ENCODE data around the gene RPS14.

The RPS14 gene

DNA sequence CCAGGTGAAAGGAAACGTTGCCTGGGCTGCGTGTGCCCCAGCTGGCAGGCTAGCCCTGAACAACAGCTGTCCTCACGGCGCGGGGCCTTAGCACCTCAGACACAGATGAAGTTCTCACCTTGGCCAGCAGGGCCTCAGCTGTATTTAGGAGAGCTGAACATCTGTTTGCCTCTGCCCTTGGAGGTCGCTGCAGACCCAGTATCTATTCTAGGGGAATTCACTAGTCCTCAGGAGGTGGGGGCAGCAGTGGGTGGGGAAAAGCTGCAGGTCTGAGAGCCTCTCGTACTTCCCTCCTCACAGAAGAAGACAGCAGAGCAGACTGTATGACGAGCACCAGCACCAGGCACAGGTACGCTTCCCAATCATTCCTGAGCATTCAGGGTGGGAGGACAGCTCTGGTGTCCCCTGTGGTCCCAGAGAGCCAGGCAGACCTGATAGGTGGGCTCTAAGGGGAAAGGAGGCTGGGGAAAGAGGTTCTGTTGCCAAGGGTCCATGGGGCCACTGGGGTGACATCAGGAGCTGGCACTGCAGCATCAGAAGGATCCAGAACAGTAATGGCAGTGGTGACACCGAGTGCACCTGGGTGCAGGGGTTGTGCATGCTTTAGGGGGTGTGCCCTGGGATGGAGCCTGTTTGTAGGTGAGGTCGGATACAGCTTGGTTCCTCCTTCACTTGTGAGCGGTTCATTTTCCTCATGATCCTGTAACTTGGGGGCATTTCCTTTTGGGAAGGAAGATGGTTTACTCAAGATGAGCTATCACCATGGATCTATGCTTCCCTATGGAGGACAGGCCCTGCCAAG, 50.6 kb downstream of the RPS14 start:
- DNase-seq: no peak

DNA sequence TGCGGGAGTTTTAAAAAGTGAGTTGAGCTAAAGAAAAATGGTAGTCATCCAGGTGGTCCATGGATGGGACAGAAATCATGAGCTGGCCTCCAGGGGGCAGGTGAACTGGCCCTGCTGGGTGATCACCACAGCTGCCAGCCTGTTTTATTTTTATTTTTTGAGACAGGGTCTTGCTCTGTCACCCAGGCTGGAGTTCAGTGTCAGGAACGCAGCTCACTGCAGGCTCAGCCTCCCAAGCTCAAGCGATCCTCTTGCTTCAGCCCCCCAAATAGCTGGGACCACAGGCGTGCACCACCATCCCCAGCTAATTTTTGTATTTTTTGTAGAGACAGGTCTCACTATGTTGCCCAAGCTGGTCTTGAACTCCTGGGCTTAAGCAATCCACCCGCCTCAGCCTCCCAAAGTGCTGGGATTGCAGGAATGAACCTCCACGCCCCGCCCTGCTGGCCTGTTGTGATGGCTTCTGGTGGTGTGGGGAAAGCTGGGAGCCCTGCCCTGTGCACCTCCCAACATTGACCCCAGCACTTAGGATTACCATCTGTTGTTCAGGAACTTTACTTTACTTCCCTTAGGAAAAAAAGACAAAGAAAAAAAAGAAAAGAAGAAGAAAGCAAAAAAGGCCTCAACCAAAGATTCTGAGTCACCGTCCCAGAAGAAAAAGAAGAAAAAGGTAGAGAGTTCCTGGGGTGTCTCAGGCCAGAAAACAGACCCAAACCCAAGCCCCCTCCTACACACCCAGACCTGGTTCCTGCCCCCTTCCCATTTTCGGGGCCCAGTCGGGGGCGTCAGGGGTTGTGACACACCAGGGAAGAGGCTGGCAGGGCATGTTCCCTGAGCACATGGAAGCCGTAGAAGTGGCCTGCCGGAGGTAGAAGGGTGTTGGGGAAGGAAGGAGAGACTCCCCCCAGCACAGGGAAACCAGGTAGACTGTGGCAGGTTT, 51.5 kb downstream of the RPS14 start:
- DNase-seq: no peak

DNA sequence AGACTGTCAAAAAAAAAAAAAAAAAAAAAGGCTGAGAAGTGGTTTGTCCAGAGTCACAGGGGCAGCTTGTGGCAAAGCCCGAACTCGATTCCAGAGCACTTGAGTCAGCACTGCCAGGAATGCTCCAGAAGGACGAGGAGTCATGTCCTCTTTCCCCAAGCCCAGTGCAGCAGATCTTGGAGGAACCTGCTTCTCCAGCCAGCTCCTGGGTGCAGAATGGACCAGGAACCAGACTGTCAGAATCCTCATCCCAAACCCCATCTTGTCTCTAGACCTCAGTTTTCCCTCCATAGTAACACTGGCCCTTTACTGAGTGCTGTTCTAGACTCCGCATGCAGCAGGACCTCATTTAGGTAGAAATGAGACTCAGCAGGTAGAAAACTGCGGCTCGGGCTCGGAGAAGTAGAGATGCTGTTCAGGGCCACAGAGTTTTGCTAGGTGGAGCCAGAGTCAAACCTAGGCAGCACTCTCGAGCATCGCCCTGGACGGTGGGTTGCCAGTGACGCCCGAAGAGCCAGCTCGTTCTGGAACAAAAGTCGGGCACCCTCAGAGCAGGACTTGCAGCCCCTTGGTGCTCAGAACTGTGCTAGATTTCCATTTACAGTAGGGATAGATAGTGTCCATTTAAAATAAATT, 52.3 kb downstream of the RPS14 start:
- DNase-seq: no peak

DNA sequence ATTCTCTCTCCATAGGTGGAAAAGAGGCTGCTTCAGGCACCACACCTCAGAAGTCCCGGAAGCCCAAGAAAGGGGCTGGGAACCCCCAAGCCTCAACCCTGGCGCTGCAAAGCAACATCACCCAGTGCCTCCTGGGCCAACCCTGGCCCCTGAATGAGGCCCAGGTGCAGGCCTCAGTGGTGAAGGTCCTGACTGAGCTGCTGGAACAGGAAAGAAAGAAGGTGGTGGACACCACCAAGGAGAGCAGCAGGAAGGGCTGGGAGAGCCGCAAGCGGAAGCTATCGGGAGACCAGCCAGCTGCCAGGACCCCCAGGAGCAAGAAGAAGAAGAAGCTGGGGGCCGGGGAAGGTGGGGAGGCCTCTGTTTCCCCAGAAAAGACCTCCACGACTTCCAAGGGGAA, 53.3 kb downstream of the RPS14 start:
- no peak for DNase-seq

DNA sequence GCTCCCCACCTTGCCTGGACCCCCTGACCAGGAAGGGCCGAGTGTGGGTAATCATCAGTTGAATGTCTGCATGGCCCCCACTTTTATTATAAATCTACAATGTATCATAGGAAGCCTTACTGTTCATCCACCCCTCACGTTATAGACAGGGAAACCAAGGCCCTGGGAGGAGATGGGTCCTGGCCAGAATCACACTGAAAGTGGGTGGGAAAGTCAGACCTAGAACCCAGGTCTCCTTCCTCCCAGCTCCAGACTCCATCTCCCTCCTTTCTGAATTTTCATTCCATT, 53.9 kb downstream of the RPS14 start:
- no peak for DNase-seq

DNA sequence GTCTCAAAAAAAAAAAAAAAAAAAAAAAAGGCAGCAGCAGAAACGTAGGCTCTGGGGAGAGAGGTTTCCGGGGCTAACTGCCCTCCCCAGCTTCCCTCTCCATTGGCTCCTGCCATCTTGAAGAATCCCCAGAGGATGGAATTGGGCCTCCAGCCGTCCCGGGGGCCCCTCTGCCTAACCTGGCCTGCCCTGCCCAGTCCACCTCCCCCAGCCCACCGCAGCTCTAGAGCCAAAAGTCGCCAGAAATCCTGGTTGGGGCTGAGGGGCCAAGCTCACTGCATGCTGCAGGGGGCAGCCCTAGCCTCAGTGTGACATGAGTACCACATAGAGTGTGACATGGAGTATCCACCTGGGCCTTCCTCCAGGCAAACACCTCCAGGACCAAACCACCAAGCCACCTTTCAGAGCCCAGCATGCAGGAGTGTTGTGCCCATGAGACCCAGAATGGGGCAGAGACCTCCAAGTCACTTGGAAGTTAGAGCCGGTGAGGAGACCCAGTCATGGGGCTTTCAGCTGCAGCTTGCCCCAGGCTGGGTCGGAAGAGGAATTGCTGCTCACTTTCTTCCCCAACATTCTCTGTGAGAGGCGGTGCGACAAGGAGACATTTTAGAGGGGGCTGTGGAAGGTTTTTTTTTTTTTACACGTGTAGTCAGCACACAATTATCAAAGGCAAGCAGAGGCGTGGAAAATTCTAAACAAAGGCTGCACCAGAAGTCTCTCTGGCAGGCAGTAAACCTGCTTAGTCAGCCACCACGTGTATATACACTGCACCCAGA, 54.4 kb downstream of the RPS14 start:
- no peak for DNase-seq

DNA sequence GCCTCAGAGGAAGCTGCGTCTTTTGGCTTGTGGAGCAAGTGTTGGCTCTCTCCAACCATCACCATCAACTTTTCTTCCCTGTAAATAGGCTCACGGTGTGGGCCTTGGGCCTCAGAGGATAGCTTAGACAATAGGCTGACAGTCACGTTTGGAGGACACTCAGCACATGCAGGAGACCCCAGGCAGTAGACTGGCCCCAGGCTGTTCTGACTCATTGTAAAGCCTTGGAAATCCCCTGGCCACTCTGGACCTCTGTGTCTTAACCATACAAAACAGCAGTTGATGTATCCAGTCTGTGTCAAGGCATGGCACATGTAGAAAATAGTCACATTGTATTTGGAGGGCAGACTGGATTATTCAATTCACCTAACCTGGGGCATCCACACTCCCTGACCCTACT, 55.4 kb downstream of the RPS14 start:
- DNase-seq: no peak

DNA sequence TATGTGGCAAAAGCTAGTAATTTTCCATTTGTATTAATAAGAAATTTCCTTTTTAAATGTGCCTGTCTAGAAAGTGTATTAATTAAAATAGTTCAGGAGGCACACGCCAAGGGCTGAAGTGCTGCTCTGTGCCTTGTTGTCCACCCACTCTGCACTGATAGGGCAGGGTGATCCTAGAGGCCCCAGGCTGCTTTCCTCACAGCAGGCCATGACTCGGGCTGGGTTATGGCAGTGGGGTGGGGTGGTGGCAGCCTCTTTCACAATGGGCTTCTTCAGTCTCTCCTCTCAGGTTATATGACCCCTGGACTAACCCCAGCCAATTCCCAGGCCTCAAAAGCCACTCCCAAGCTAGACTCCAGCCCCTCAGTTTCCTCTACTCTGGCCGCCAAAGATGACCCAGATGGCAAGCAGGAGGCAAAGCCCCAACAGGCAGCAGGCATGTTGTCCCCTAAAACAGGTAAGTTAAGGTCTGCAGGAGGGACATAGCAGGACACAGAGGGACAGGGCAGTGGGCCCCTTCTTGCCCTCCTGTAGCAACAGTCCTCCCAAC, 56.4 kb downstream of the RPS14 start:
- no peak for DNase-seq

DNA sequence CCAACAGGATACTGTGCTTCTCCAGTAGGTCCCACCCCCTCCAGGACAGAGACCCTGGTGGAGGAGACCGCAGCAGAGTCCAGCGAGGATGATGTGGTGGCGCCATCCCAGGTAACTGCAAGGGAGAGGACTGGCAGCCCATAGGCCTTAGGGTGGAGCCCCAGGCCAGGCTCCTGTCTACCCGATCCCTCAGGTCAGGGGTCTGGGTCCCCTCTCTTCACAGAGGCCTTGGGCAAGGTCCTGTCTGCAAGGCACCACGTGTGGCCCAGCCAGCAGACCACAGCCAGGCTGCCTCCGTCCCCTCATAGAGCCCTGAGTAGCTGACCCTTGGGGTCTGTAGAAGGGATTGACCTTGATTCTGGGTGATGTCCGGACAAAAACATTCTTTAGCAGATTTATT, 56.9 kb downstream of the RPS14 start:
- no peak for DNase-seq
